OCI-LY7 (cell line): Measurements from ENCODE around the gene NUP210.

Experiments
- CTCF ChIP-seq: fragments of 200-600 bp; sonication (generic); conservative IDR thresholded peaks from 2 replicates; pipeline ENCODE4 v1.5.1; 2014; ENCODE audit warnings: mild to moderate bottlenecking, antibody characterized with exemption, low read length, moderate library complexity, mixed read lengths
- EZH2phosphoT487 ChIP-seq: fragments of 200-600 bp; sonication (generic); IDR thresholded peaks from 2 replicates; pipeline ENCODE4 v1.6.1; 2018; ENCODE audit warnings: low read depth, borderline replicate concordance, mild to moderate bottlenecking, mixed run types, antibody characterized with exemption, low read length, moderate library complexity, mixed read lengths

GRCh38 chr3:13403847-13404246 is 16.3 kb downstream of the NUP210 start:
- no peak for TF ChIP-seq CTCF
- TF ChIP-seq EZH2phosphoT487 = no peak
